GM12878 (cell line): ENCODE results near the gene SLC38A8. TPM values are rescaled to one million over a fixed set of nuclear protein-coding genes. Genes with fewer than 3 reads are reported as not detected.

Experiments
- ATAC-seq: fragments of 200-7000 bp; cut with Tn5 transposase; 3 replicates; pipeline ENCODE4 v1.9.1; 2020; ENCODE audit warnings: mild to moderate bottlenecking, moderate library complexity
- BruUV-seq: library from RNA; stranded (reverse); fragments of 400-500 nt; replicated peaks from 2 replicates; lab custom pipeline; 2021; lab: Mats Ljungman, UMichigan
- CTCF ChIA-PET: fragments of 300-600 bp; sonication (Branson Sonifier 250); formaldehyde crosslinking; extraction: SDS; loops from one replicate; lab custom pipeline; 2021; ENCODE audit warnings: inconsistent platforms; lab: Yijun Ruan, JAX
- POLR2A ChIA-PET: fragments of 350-600 bp; formaldehyde crosslinking; extraction: SDS; loops from one replicate; lab custom pipeline; 2021; ENCODE audit warnings: inconsistent platforms; lab: Charles Lee
- RAD21 ChIA-PET: fragments of 300-600 bp; sonication (Branson Sonifier 250); formaldehyde crosslinking; loops from one replicate; lab custom pipeline; 2023; ENCODE audit warnings: antibody characterized with exemption; ENCODE audit not compliant: unreplicated experiment; lab: Charles Lee
- SMC1A ChIA-PET: fragments of 300-600 bp; sonication (Branson Sonifier 250); formaldehyde crosslinking; loops from one replicate; lab custom pipeline; 2023; ENCODE audit not compliant: unreplicated experiment, uncharacterized antibody; lab: Charles Lee
- DNase-seq: peaks from one replicate; pipeline ENCODE4 v3.0.0-alpha.2; 2011; ENCODE audit warnings: low read depth, low spot score
- FAIRE-seq: peaks from 3 replicates; lab custom pipeline; 2011; peaks lifted over from hg19 to GRCh38; lab: Jason Lieb, UNC
- H2AFZ ChIP-seq: 2 replicates; pipeline ENCODE4 v1.6.0; 2011; ENCODE audit warnings: low read depth, low read length, control low read depth; ENCODE audit not compliant: control insufficient read depth
- H3K27ac ChIP-seq: 2 replicates; pipeline ENCODE4 v1.5.1; 2011; ENCODE audit warnings: control low read depth; ENCODE audit not compliant: control insufficient read depth, insufficient read depth
- H3K27me3 ChIP-seq, 2 experiments: replicated peaks in 1 of 2; 2 replicates each; pipeline versions ENCODE4 v1.6.0 to v1.6.1; 2011; ENCODE audit warnings: low read length in 1 of 2; ENCODE audit not compliant: control insufficient read depth in 2 of 2, insufficient read depth in 2 of 2
- H3K36me3 ChIP-seq, 2 experiments: 2 replicates each; pipeline ENCODE4 v1.5.1; 2011; ENCODE audit warnings: low read length in 1 of 2; ENCODE audit not compliant: control insufficient read depth in 2 of 2, insufficient read depth in 2 of 2
- H3K4me1 ChIP-seq: 2 replicates; pipeline ENCODE4 v1.6.1; 2011; ENCODE audit warnings: mild to moderate bottlenecking, low read length, moderate library complexity, mixed read lengths; ENCODE audit not compliant: control insufficient read depth, insufficient read depth
- H3K4me2 ChIP-seq: 2 replicates; pipeline ENCODE4 v1.6.0; 2011; ENCODE audit warnings: control low read depth; ENCODE audit not compliant: control insufficient read depth, insufficient read depth
- H3K4me3 ChIP-seq: fragments of 200-600 bp; sonication (generic); 2 replicates; pipeline ENCODE4 v1.5.1; 2016
- H3K79me2 ChIP-seq: 2 replicates; pipeline ENCODE4 v1.6.0; 2011; ENCODE audit warnings: low read length; ENCODE audit not compliant: control insufficient read depth, insufficient read depth
- H3K9ac ChIP-seq: 2 replicates; pipeline ENCODE4 v1.8.0; 2011; ENCODE audit warnings: low read length, control low read depth, mixed read lengths; ENCODE audit not compliant: control insufficient read depth, insufficient read depth
- H3K9me3 ChIP-seq: replicated peaks from 3 replicates; pipeline ENCODE4 v1.5.1; 2011; ENCODE audit warnings: mild to moderate bottlenecking, low read length; ENCODE audit not compliant: control insufficient read depth, insufficient read depth
- H4K20me1 ChIP-seq: 2 replicates; pipeline ENCODE4 v1.6.0; 2011; ENCODE audit not compliant: control insufficient read depth, insufficient read depth
- CEBPZ ChIP-seq: fragments of 150-350 bp; IDR thresholded peaks from 2 replicates; pipeline ENCODE4 v1.6.1; 2016; ENCODE audit warnings: low read depth, low read length
- IRF5 ChIP-seq: fragments of 450-650 bp; IDR thresholded peaks from 2 replicates; pipeline ENCODE4 v1.6.1; 2017; ENCODE audit warnings: borderline replicate concordance
- MAX ChIP-seq: IDR thresholded peaks from 2 replicates; pipeline ENCODE4 v1.6.1; 2012; ENCODE audit warnings: low read depth, low read length, improper control_type of control experiment
- NRF1 ChIP-seq: conservative IDR thresholded peaks from 2 replicates; pipeline ENCODE4 v1.6.1; 2011; ENCODE audit warnings: mild to moderate bottlenecking, low read depth, low read length, improper control_type of control experiment
- RBBP5 ChIP-seq: fragments of 200-600 bp; sonication (generic); conservative IDR thresholded peaks from 2 replicates; pipeline ENCODE4 v1.6.1; 2016
- SUPT20H ChIP-seq: IDR thresholded peaks from 2 replicates; pipeline ENCODE4 v1.6.1; 2011; ENCODE audit warnings: low read depth, mild to moderate bottlenecking, low read length, moderate library complexity, borderline replicate concordance; ENCODE audit not compliant: control insufficient read depth
- YBX1 ChIP-seq: fragments of 450-650 bp; IDR thresholded peaks from 2 replicates; pipeline ENCODE4 v1.6.1; 2016; ENCODE audit warnings: antibody characterized with exemption
- WGBS: methylation state at CpG from one replicate; pipeline ENCODE4 v1.1.6; 2016; ENCODE audit warnings: low lambda C conversion rate; ENCODE audit not compliant: insufficient replicate concordance, insufficient coverage; ENCODE audit errors: missing lambda C conversion rate; 5-methylcytosine and 5-hydroxymethylcytosine counted together
- in situ Hi-C: fragments of 300-500 bp; cut with MboI; formaldehyde crosslinking; loops from 9 replicates; pipeline ENCODE4 v1.14.3; 2018; ENCODE audit warnings: mixed read lengths
- intact Hi-C: fragments of 100-400 bp; cut with micrococcal nuclease; formaldehyde crosslinking; loops from one replicate; pipeline ENCODE4 v1.14.2; 2022; ENCODE audit not compliant: unreplicated experiment
- polyA plus RNA-seq, 11 experiments: library from polyadenylated mRNA; depleted of rRNA in 4 of 11; unstranded in 6 of 11; stranded (reverse) in 5 of 11; fragments of >200 nt; fragmentation: Nextera tagmentation in 4 of 11; fragmentation: Illumina TruSeq in 1 of 11; extraction: Ambion mirVana in 4 of 11; extraction: Trizol in 1 of 11; gene quantifications; 1 replicate in 1 of 11; 2 replicates in 10 of 11; pipeline versions ENCODE4 v1.2.1 to v1.2.3, GENCODE V29; 2011 to 2016; ENCODE audit warnings: inconsistent platforms in 2 of 11, missing spikeins in 2 of 11, low read depth in 1 of 11
- total RNA-seq, 4 experiments: library from RNA; depleted of rRNA in 3 of 4; stranded (reverse); fragments of >200 nt in 3 of 4; fragmentation: Illumina TruSeq in 1 of 4; extraction: Trizol in 1 of 4; gene quantifications; 2 replicates each; pipeline versions ENCODE4 v1.2.1 to v1.2.3, GENCODE V29; 2013 to 2021

SLC38A8 gene
- total and polyA plus RNA-seq, 10 of the 15 experiments (the other 5 are each of a cell fraction or from before 2014, with no cell fraction given) = not detected

- Histone ChIP-seq H3K36me3 (no peaks in the 10 kb centered on the region; a peak in 2 of 4 replicates), H3K9ac (no peak overlapping the region), H3K27me3 (no peaks in the 10 kb centered on the region; a peak in 3 of 4 replicates), H3K27ac (no peak overlapping the region), H3K4me2 (no peak overlapping the region), H2AFZ (no peak overlapping the region), H3K4me3 (no peak overlapping the region)
- ChIA-PET RAD21 (no interaction called here), CTCF (interaction anchor here (0.7 kb wide), 1 partner anchor 11 kb away, joined by 3 read pairs; no protein-coding TSS in a partner anchor), SMC1A (no interaction called here), POLR2A (no interaction called here)
- intact Hi-C loops = no loop called here
- DNase-seq (no peak), FAIRE-seq (no peak)
- in situ Hi-C loops = no loop called here
- BruUV-seq = no TSS peak
- 81% methylated on average over 6 of the region's 6 CpGs for WGBS
- TF ChIP-seq RBBP5 (no peak), NRF1 (no peak), IRF5 (no peak), SUPT20H (no peak), CEBPZ (no peak), YBX1 (no peak), MAX (no peak)
- TF ChIP-seq, all 136 proteins: peak for 0
- H3K4me1 ChIP-seq = no peaks in the 10 kb centered on the region
- no peaks in the 10 kb centered on the region for H3K9me3 ChIP-seq
- H4K20me1 ChIP-seq = no peaks in the 10 kb centered on the region
- no peaks in the 10 kb centered on the region for H3K79me2 ChIP-seq
- ATAC-seq = no peak
These were observed 4.6 kb upstream of the SLC38A8 start for GRCh38 chr16:84047206-84047605.
